Activated CD4-positive, alpha-beta T cell treated with anti-CD3 and anti-CD28 coated beads, Interleukin-10, Interleukin-2, amounts not matched to agents 100 ng/mL and 50 ng/mL, durations not matched to agents 16 hours and 8 hours (primary cell): ENCODE data around the gene STK4.

Experiments used
- DNase-seq: peaks from one replicate; pipeline ENCODE4 v3.0.0-alpha.2; 2020

STK4 gene

DNA sequence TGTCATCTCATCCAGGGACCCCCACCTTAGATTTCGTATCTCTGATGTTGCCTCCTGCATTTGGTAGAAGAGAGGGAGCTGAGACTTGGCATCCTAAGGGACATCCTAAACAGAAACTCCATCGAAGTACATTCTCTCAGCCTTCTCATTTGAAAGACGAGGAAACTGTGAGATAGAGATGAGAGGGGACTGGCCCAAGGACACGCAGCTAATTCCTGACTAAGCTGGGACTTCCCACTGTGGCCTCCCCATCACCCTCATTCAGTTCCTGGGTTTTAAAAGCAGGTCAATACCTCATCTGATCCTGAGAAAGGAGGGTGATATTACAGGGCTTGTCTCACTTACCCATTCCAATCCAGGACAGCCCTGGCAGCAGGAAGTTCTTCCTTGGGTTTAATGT is 149.5 kb downstream of the STK4 start:
- DNase-seq: no peak

DNA sequence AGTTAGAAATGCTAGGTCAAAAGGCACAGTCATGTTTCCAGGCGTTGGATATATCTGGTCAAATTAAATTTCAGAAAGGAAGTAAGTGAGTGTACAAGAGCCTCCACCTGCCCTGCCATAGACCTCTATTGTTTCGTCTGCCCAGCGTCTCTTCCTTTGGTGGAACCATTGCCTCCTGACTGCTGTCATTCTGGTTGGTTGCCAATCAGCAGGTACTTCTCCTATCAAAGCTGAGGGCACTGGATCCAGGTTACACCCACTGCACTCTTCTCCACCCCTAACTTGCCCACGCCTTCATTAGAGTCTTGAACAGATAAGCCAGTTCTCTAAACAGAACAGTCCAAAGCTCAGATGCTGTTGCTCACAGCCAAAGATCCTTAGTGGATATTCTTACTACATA is 151.3 kb downstream of the STK4 start:
- DNase-seq: no peak

DNA sequence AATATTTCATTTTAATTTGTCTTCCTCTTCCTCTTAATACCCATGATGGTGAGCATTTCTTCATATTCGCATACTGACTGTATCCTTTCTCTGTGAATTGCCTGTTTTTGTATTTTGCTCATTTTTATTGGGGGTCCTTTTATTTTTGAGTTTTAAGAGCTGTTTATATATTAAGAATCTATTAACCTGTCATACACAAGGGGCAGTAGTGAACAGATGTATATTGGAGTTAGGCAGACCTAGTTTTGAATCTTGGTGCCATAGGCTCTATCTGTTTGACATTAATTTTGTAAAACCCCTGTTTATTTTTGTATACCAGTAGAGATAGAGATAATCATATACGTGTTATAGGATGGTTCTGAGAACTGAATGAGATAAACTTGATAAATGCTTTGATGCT is 151.7 kb downstream of the STK4 start:
- DNase-seq: no peak

DNA sequence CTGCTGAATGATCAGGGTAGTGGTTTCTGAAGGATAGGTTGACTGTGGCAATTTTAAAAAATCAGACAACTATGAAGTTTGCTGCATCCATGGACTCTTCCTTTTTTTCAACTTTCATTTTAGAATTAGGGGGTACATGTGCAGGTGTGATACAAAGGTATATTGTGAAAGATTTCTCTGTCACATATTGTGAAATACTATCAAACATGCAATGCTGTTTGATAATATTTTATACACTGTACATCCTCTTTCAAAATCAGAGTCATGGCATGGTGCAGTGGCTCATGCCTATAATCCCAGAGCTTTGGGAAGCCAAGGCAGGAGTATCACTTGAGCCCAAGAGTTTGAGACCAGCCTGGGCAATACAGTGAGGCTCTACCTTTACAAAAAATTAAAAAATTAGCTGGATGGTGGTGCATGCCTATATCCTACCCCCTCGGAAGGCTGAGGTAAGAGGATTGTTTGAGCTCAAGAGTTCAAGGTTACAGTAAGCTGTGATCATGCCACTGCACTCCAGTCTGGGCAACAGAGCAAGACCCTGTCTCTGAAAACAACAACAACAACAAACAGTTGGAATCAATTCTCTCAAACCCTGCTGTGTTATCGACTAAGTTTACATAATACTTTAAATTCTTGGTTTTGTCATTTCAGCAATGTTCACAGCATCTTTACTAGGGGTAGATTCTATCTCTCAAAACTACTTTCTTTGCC is 153.4 kb downstream of the STK4 start:
- no peak for DNase-seq

DNA sequence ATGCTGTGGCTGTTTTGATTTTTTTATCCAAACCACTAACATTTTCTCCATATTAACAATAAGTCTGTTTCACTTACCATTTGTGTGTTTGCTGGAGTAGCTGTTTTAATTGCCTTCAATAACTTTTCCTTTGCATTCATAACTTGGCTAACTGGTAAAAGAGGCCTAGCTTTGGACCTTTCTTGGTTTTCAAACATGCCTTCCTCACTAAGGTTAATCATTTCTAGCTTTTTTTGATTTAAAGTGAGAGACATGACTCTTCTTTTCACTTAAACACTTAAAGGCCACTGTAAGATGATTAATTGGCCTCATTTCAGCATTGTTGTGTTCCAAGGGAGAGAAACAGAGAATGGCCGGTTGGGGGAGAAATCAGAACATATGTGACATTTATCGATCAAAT is 155.1 kb downstream of the STK4 start:
- peak; percentile 13 for DNase-seq

DNA sequence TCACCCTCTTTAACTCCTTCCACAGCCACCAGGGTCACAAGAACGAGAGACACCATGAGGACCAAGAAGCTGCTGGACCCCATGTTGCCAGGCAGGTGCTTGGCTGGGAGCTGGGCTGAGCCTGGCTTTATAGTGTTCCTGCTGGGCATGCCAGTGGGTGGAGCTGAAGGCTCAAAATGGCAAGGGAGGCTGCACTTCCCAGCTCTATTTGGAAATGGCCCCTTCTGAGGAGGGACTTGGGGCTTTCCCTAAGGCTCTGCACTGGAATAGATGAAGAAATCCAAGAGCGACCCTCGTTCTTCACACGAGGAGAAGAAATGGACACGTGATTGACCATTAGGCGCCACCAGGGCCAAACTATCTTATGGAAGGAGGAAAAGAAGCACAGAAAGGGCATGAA is 158.1 kb downstream of the STK4 start, which contains the start of gene WFDC12:
WFDC12 (minus strand) TSS at position 101 of the 400 bp plus-strand sequence; CDS start at position 83, 18 bp downstream.
- no peak for DNase-seq

DNA sequence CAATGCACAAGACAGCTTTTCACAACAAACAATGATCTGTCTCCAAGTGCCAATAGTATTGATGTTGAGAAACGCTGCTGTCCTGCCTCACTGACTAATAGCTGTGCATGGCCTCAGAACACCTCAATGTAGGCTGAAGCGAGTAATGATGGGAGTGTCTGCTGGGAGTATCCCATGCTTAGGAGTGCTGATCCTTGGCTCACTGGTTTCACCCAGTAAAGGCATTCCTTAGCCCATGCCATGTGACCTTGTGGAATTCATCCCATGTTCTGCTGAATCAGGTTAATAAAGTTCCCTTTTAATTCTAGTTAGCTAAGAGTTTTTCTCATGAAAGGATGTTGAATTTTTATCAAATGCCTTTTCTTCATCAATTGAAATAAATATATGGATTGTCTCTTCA is 161.8 kb downstream of the STK4 start:
- DNase-seq: no peak
